Spleen (tissue), 11 donors: ENCODE results near the gene VAMP3. TPM values are rescaled to one million over a fixed set of nuclear protein-coding genes. Genes with fewer than 3 reads are reported as not detected.

Experiments used
- DNase-seq: peaks from one replicate; pipeline ENCODE4 v3.0.0-alpha.2; 2020
- H3K27ac ChIP-seq, 8 donors: fragments of 200-600 bp; sonication (generic) in 7 of 8; 1 replicate in 4 of 8; 2 replicates in 4 of 8; pipeline versions ENCODE4 v1.5.0 to v1.8.0; 2016 to 2021; ENCODE audit warnings: inconsistent platforms in 4 of 8, mild to moderate bottlenecking in 4 of 8, moderate library complexity in 1 of 8
- H3K27me3 ChIP-seq, 7 donors: fragments of 200-600 bp; sonication (generic) in 6 of 7; replicated peaks in 1 of 7; 1 replicate in 4 of 7; 2 replicates in 3 of 7; pipeline versions ENCODE4 v1.5.0 to v1.8.0; 2016 to 2021; ENCODE audit warnings: inconsistent platforms in 3 of 7, mild to moderate bottlenecking in 1 of 7
- H3K36me3 ChIP-seq, 6 donors: fragments of 200-600 bp; sonication (generic) in 5 of 6; 1 replicate in 4 of 6; 2 replicates in 2 of 6; pipeline versions ENCODE4 v1.5.0 to v1.8.0; 2016 to 2021; ENCODE audit warnings: inconsistent platforms in 2 of 6
- H3K4me1 ChIP-seq, 6 donors: fragments of 200-600 bp; sonication (generic) in 5 of 6; 1 replicate in 3 of 6; 2 replicates in 3 of 6; pipeline versions ENCODE4 v1.5.0 to v1.8.0; 2016 to 2021; ENCODE audit warnings: inconsistent platforms in 3 of 6
- H3K4me3 ChIP-seq, 8 donors: fragments of 200-600 bp; sonication (generic) in 7 of 8; 1 replicate in 4 of 8; 2 replicates in 4 of 8; pipeline versions ENCODE4 v1.5.0 to v1.8.0; 2016 to 2021; ENCODE audit warnings: inconsistent platforms in 4 of 8, mild to moderate bottlenecking in 4 of 8, moderate library complexity in 2 of 8
- H3K9me3 ChIP-seq, 8 donors: fragments of 200-600 bp; sonication (generic) in 7 of 8; 1 replicate in 4 of 8; 2 replicates in 4 of 8; pipeline versions ENCODE4 v1.5.0 to v1.8.0; 2016 to 2021; ENCODE audit warnings: inconsistent platforms in 4 of 8
- CTCF ChIP-seq, 11 experiments: fragments of 200-600 bp in 7 of 11; fragments of 450-650 bp in 4 of 11; sonication (generic) in 4 of 11; IDR thresholded peaks in 8 of 11; conservative IDR thresholded peaks in 3 of 11; 1 replicate in 7 of 11; 2 replicates in 4 of 11; pipeline versions ENCODE4 v1.4.0 to v1.8.0; 2016 to 2021; ENCODE audit warnings: antibody characterized with exemption in 11 of 11, inconsistent platforms in 4 of 11, mild to moderate bottlenecking in 1 of 11
- POLR2A ChIP-seq, 3 donors: fragments of 450-650 bp; IDR thresholded peaks; one replicate each; pipeline ENCODE4 v1.5.1; 2017; ENCODE audit warnings: antibody characterized with exemption in 3 of 3, mild to moderate bottlenecking in 1 of 3
- POLR2AphosphoS5 ChIP-seq, 3 donors: sonication (generic); formaldehyde crosslinking; IDR thresholded peaks; one replicate each; pipeline ENCODE4 v1.5.1; 2017; ENCODE audit warnings: antibody characterized with exemption in 3 of 3
- WGBS, 5 donors: extraction: QIAGEN DNeasy Blood & Tissue Kit in 3 of 5; methylation state at CpG; one replicate each; pipeline versions ENCODE4 v1.1.5 to v1.1.7; 2013 to 2018; 5-methylcytosine and 5-hydroxymethylcytosine counted together
- intact Hi-C: fragments of 100-400 bp; cut with DNase I; formaldehyde crosslinking; loops from one replicate; pipeline ENCODE4 v1.15.0; 2023; ENCODE audit warnings: low total_unique reads
- polyA plus RNA-seq, 3 donors: library from polyadenylated mRNA; stranded (reverse); fragments of 200-250 nt; gene quantifications; one replicate each; pipeline ENCODE4 v1.2.1, GENCODE V29; 2013
- total RNA-seq, 7 donors: library from RNA; depleted of rRNA in 3 of 7; stranded (reverse); fragments of >200 nt in 3 of 7; fragmentation: NEBNext Ultra II Directional in 4 of 7; extraction: Animal tissue kit (Norgen Biotek cat#: 25700) in 4 of 7; gene quantifications; one replicate each; pipeline versions ENCODE4 v1.1.0 to v1.2.1, GENCODE V29; 2016 to 2021
- donor health status: healthy with polysubstance abuse.
- donor health status: DM: no; HTN: no; CAD: no; lungs with moderate emphysema.
- donor health status: DM: no; HTN: no; CAD: no.
- donor health status: Bipolar disorder and iron deficiency.
- donor health status: healthy.
- donor health status: DM: no; HTN: no; CAD: no.
- donor health status: DM: yes; HTN: yes; CAD: no.

VAMP3 gene
- total and polyA plus RNA-seq, 10 donors: 29.9 to 181 (median 81.6) TPM

- WGBS, 5 donors: 26 to 66% (median 50%) methylated on average over 2 of the region's 2 CpGs
These were observed 37.8 kb upstream of the VAMP3 start for GRCh38 chr1:7733276-7733675.

GRCh38 chr1:7738044-7738443 lies 33.1 kb upstream of the VAMP3 start:
- intact Hi-C loops: no loop called here
- no peak for DNase-seq
- H3K4me1 ChIP-seq: peaks cover 0 to 24% (median 6%) of the 10 kb centered on the region in 6 donors
- H3K27ac ChIP-seq: no peak overlapping the region
- no peak for TF ChIP-seq POLR2A (IDR thresholded peaks at IDR 0.05)
- TF ChIP-seq CTCF (IDR thresholded peaks at IDR 0.05 in 8 of 11, conservative IDR thresholded peaks at IDR 0.05 in 3 of 11): no peak
- no peak for TF ChIP-seq POLR2AphosphoS5 (IDR thresholded peaks at IDR 0.05)
- H3K4me3 ChIP-seq: no peak overlapping the region
- H3K36me3 ChIP-seq: peaks cover 0 to 22% (median 0%) of the 10 kb centered on the region in 6 donors
- WGBS, 5 donors: 89 to 94% (median 94%) methylated on average over 6 of the region's 6 CpGs
- H3K9me3 ChIP-seq: no peaks in the 10 kb centered on the region
- no peaks in the 10 kb centered on the region for H3K27me3 ChIP-seq

More at GRCh38 chr1:7733276-7733675, 37.8 kb upstream of the VAMP3 start:
- no peaks in the 10 kb centered on the region for H3K9me3 ChIP-seq
- H3K27ac ChIP-seq: no peak overlapping the region
- peaks cover 0 to 21% (median 5%) of the 10 kb centered on the region in 6 donors for H3K4me1 ChIP-seq
- no peak overlapping the region for H3K4me3 ChIP-seq
- H3K36me3 ChIP-seq: peaks cover 0 to 15% (median 0%) of the 10 kb centered on the region in 6 donors
- intact Hi-C loops: no loop called here
- DNase-seq: no peak
- no peaks in the 10 kb centered on the region for H3K27me3 ChIP-seq
- TF ChIP-seq POLR2AphosphoS5 (IDR thresholded peaks at IDR 0.05): no peak
- TF ChIP-seq POLR2A (IDR thresholded peaks at IDR 0.05): no peak

GRCh38 chr1:7743346-7743745 lies 27.8 kb upstream of the VAMP3 start:
- WGBS, 5 donors: 74 to 84% (median 80%) methylated on average over 6 of the region's 6 CpGs
- peaks cover 0 to 36% (median 9%) of the 10 kb centered on the region in 6 donors for H3K4me1 ChIP-seq
- intact Hi-C loops: no loop called here
- peak overlapping the region in 5 of 8 donors; percentile 21 to 80 (median 71) for H3K27ac ChIP-seq
- H3K9me3 ChIP-seq: no peaks in the 10 kb centered on the region
- H3K4me3 ChIP-seq: no peak overlapping the region
- no peaks in the 10 kb centered on the region for H3K27me3 ChIP-seq
- no peak for TF ChIP-seq CTCF (IDR thresholded peaks at IDR 0.05 in 8 of 11, conservative IDR thresholded peaks at IDR 0.05 in 3 of 11)
- no peak for TF ChIP-seq POLR2AphosphoS5 (IDR thresholded peaks at IDR 0.05)
- TF ChIP-seq POLR2A (IDR thresholded peaks at IDR 0.05): no peak
- peaks cover 0 to 15% (median 0%) of the 10 kb centered on the region in 6 donors for H3K36me3 ChIP-seq
- no peak for DNase-seq

GRCh38 chr1:7744882-7745281 lies 26.2 kb upstream of the VAMP3 start:
- TF ChIP-seq POLR2A (IDR thresholded peaks at IDR 0.05) (no peak), POLR2AphosphoS5 (IDR thresholded peaks at IDR 0.05) (peak in 2 of 3 donors; percentile 39 to 87), CTCF (IDR thresholded peaks at IDR 0.05 in 8 of 11, conservative IDR thresholded peaks at IDR 0.05 in 3 of 11) (no peak)
- Histone ChIP-seq H3K36me3 (peaks cover 0 to 11% (median 0%) of the 10 kb centered on the region in 6 donors), H3K27ac (peak overlapping the region in 7 of 8 donors; percentile 39 to 80 (median 72)), H3K4me3 (no peak overlapping the region), H3K4me1 (peaks cover 0 to 36% (median 9%) of the 10 kb centered on the region in 6 donors), H3K9me3 (no peaks in the 10 kb centered on the region), H3K27me3 (no peaks in the 10 kb centered on the region)
- WGBS, 5 donors: 69 to 85% (median 77%) methylated on average over 9 of the region's 9 CpGs
- DNase-seq: no peak
- intact Hi-C loops: no loop called here
